ENCODE results near the gene SBF2. TPM values are rescaled to one million over a fixed set of nuclear protein-coding genes. Genes with fewer than 3 reads are reported as not detected.

The SBF2 gene
- total and polyA plus RNA-seq, 9 of the 15 experiments (the other 6 are each of a cell fraction or from before 2014, with no cell fraction given), result 0.80 to 9.5 (median 5.0) TPM

GRCh38 chr11:10307400-10308200, 13.6 kb upstream of the SBF2 start (continued):
- TF ChIP-seq ZNF318 (IDR thresholded peaks at IDR 0.05; ENCODE audit: borderline replicate concordance in 1 of 2, low read depth in 1 of 2) (no peak), USF1 (CRISPR knock-in tag; IDR thresholded peaks at IDR 0.05) (no peak), NR1H2 (CRISPR knock-in tag; IDR thresholded peaks at IDR 0.05) (peak; percentile 100), IRF2 (CRISPR knock-in tag; IDR thresholded peaks at IDR 0.05) (no peak), SAFB2 (IDR thresholded peaks at IDR 0.05; ENCODE audit: borderline replicate concordance, low read depth, low read length, severe bottlenecking) (no peak), RCOR1 (IDR thresholded peaks at IDR 0.05; ENCODE audit: borderline replicate concordance in 1 of 2, low read depth in 2 of 2, low read length in 2 of 2) (no peak), MXD1 (CRISPR knock-in tag; IDR thresholded peaks at IDR 0.05; ENCODE audit: borderline replicate concordance, poor library complexity, severe bottlenecking) (no peak), HMBOX1 (IDR thresholded peaks at IDR 0.05) (no peak; the same call in 1 of the 2 replicates), ZKSCAN3 (CRISPR knock-in tag; IDR thresholded peaks at IDR 0.05) (no peak), CAMTA2 (CRISPR knock-in tag; conservative IDR thresholded peaks at IDR 0.05) (no peak), PHF8 (IDR thresholded peaks at IDR 0.05; ENCODE audit: borderline replicate concordance, low read length) (no peak), MCM7 (IDR thresholded peaks at IDR 0.05) (no peak), DNMT1 (IDR thresholded peaks at IDR 0.05) (no peak), RHOXF2B (CRISPR knock-in tag; conservative IDR thresholded peaks at IDR 0.05) (no peak), ZBTB2 (IDR thresholded peaks at IDR 0.05) (peak; percentile 66)
